ENCODE data around the gene FAM131C. TPM values are rescaled to one million over a fixed set of nuclear protein-coding genes. Genes with fewer than 3 reads are reported as not detected.

FAM131C gene
- polyA plus RNA-seq, 3 donors: not detected

DNA sequence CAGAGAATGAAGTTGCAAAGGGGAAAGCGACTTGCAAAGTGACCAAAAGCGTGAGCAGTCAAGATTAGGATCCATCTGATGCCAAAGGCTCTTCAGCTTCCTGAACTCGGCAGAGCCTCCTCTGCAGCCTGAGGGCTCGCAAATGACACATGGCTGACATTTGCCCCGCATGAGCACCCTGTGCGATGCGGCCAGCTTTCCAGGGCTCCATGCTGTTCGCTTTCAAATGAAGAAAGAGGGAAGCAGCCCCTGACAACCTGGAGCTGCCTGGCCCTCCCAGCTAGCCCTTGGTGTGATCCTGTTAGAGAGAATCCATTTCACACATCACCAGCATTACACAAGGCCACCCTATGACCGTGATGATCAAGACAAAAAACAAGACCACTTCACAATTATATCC is 20.2 kb upstream of the FAM131C start:
- Mint-ChIP-seq H3K27ac (no peak overlapping the region), H3K27me3 (ENCODE audit: low read depth in 3 of 3) (peaks cover 5 to 17% (median 6%) of the 10 kb centered on the region in 3 donors), H3K36me3 (no peaks in the 10 kb centered on the region), H3K4me3 (no peak overlapping the region), H3K4me1 (no peaks in the 10 kb centered on the region), H3K9me3 (no peaks in the 10 kb centered on the region)
- no peak for DNase-seq
- Histone ChIP-seq H3K79me2 (ENCODE audit: insufficient read depth, low read length) (no peaks in the 10 kb centered on the region), H3K4me2 (replicated peaks; ENCODE audit: extremely low read depth, low read length, poor library complexity, severe bottlenecking) (no peak overlapping the region), H4K20me1 (ENCODE audit: insufficient read depth, low read length) (no peaks in the 10 kb centered on the region), H2AFZ (ENCODE audit: insufficient read depth, low read depth, low read length, poor library complexity, severe bottlenecking) (no peak overlapping the region), H3K27me3 (ENCODE audit: control insufficient read depth in 2 of 2, insufficient read depth in 2 of 2, low read length in 2 of 2) (no peaks in the 10 kb centered on the region), H3K4me1 (ENCODE audit: control insufficient read depth in 1 of 2, insufficient read depth in 2 of 2, low read length in 2 of 2) (no peaks in the 10 kb centered on the region), H3K9ac (ENCODE audit: insufficient read depth, low read length, poor library complexity, severe bottlenecking) (no peak overlapping the region), H3K27ac (ENCODE audit: low read depth in 1 of 2, low read length in 2 of 2) (no peak overlapping the region), H3K9me3 (replicated peaks in 1 of 2; ENCODE audit: control insufficient read depth in 1 of 2, insufficient read depth in 1 of 2, low read length in 2 of 2) (no peaks in the 10 kb centered on the region), H3K36me3 (replicated peaks in 1 of 2; ENCODE audit: control insufficient read depth in 1 of 2, insufficient read depth in 2 of 2, low read length in 2 of 2) (no peaks in the 10 kb centered on the region), H3K4me3 (replicated peaks in 1 of 3; ENCODE audit: low read depth in 2 of 3, low read length in 3 of 3) (no peak overlapping the region)
- TF ChIP-seq, protein P1, sequence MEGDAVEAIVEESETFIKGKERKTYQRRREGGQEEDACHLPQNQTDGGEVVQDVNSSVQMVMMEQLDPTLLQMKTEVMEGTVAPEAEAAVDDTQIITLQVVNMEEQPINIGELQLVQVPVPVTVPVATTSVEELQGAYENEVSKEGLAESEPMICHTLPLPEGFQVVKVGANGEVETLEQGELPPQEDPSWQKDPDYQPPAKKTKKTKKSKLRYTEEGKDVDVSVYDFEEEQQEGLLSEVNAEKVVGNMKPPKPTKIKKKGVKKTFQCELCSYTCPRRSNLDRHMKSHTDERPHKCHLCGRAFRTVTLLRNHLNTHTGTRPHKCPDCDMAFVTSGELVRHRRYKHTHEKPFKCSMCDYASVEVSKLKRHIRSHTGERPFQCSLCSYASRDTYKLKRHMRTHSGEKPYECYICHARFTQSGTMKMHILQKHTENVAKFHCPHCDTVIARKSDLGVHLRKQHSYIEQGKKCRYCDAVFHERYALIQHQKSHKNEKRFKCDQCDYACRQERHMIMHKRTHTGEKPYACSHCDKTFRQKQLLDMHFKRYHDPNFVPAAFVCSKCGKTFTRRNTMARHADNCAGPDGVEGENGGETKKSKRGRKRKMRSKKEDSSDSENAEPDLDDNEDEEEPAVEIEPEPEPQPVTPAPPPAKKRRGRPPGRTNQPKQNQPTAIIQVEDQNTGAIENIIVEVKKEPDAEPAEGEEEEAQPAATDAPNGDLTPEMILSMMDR (IDR thresholded peaks at IDR 0.05): no peak
- 77% methylated on average over 9 of the region's 9 CpGs for WGBS (ENCODE audit: insufficient coverage)
- intact Hi-C loops (cut with micrococcal nuclease): no loop called here

DNA sequence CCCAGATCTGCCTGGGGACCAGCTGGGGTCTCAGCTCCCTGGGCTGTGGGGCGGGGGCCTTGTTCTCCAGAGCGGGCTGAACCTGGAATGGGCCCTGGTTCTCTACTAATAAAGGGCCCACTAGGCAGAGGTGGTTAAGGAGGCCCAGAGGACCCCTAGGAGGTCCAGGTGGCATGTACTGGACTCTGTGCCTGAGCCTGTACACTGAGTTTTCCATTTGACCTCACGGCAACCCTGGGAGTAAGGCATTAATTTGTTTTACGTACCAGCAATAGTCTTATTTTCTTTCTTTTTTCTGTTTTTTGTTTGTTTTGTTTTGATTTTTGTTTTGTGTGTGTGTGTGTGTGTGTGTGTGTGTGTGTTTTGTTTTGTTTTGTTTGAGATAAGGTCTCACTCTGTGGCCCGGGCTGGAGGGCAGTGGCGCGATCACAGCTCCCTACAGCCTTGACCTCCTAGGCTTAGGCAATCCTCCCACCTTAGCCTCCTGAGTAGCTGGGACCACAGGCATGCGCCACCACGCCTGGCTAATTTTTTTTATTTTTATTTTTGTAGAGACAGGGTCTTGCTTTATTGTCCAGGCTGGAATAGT is 19.6 kb upstream of the FAM131C start:
- no peak overlapping the region for H3K4me3 Mint-ChIP-seq
- Histone ChIP-seq H3K36me3 (replicated peaks in 1 of 2; ENCODE audit: control insufficient read depth in 1 of 2, insufficient read depth in 2 of 2, low read length in 2 of 2) (no peaks in the 10 kb centered on the region), H3K9ac (ENCODE audit: insufficient read depth, low read length, poor library complexity, severe bottlenecking) (no peak overlapping the region), H3K27ac (ENCODE audit: low read depth in 1 of 2, low read length in 2 of 2) (no peak overlapping the region), H3K9me3 (replicated peaks in 1 of 2; ENCODE audit: control insufficient read depth in 1 of 2, insufficient read depth in 1 of 2, low read length in 2 of 2) (no peaks in the 10 kb centered on the region), H3K4me3 (replicated peaks in 1 of 3; ENCODE audit: low read depth in 2 of 3, low read length in 3 of 3) (no peak overlapping the region), H3K79me2 (ENCODE audit: insufficient read depth, low read length) (no peaks in the 10 kb centered on the region), H3K4me1 (ENCODE audit: control insufficient read depth in 1 of 2, insufficient read depth in 2 of 2, low read length in 2 of 2) (no peaks in the 10 kb centered on the region), H3K27me3 (ENCODE audit: control insufficient read depth in 2 of 2, insufficient read depth in 2 of 2, low read length in 2 of 2) (no peaks in the 10 kb centered on the region), H3K4me2 (replicated peaks; ENCODE audit: extremely low read depth, low read length, poor library complexity, severe bottlenecking) (no peak overlapping the region), H2AFZ (ENCODE audit: insufficient read depth, low read depth, low read length, poor library complexity, severe bottlenecking) (no peak overlapping the region), H4K20me1 (ENCODE audit: insufficient read depth, low read length) (no peaks in the 10 kb centered on the region)
- intact Hi-C loops (cut with micrococcal nuclease): no loop called here
- H3K27me3 Mint-ChIP-seq (ENCODE audit: low read depth in 3 of 3): peaks cover 5 to 17% (median 6%) of the 10 kb centered on the region in 3 donors
- H3K9me3 Mint-ChIP-seq: no peaks in the 10 kb centered on the region
- no peaks in the 10 kb centered on the region for H3K4me1 Mint-ChIP-seq
- no peak for DNase-seq
- no peaks in the 10 kb centered on the region for H3K36me3 Mint-ChIP-seq
- TF ChIP-seq, protein P1 (IDR thresholded peaks at IDR 0.05): no peak
- WGBS (ENCODE audit: insufficient coverage): 90% methylated on average over 2 of the region's 9 CpGs
- no peak overlapping the region for H3K27ac Mint-ChIP-seq

Measured in CD14-positive monocyte (primary cell).